ENCODE data around the gene ZNRF3.

DNA sequence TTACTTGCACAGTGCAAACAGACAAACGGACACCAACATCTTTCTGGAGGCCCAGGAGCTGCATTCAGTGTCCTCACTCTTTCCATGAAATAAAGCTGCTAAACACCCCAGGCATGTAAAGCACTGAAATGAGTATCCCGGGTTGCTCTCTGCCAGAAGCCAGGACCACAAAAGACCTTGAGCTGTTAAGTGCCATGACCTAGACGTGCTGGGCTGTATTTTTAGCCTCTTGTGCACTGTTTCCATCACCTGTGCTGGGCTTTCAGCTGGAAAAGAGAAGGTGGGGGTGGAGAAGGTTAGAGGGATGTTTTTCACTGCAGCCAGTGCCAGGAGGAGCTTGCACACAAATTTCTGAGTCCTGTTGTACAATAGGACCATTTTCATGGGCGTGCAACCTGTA is 186.1 kb downstream of the ZNRF3 start:
- TF ChIP-seq, protein P1, sequence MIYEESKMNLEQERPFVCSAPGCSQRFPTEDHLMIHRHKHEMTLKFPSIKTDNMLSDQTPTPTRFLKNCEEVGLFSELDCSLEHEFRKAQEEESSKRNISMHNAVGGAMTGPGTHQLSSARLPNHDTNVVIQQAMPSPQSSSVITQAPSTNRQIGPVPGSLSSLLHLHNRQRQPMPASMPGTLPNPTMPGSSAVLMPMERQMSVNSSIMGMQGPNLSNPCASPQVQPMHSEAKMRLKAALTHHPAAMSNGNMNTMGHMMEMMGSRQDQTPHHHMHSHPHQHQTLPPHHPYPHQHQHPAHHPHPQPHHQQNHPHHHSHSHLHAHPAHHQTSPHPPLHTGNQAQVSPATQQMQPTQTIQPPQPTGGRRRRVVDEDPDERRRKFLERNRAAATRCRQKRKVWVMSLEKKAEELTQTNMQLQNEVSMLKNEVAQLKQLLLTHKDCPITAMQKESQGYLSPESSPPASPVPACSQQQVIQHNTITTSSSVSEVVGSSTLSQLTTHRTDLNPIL (CRISPR knock-in tag; IDR thresholded peaks at IDR 0.05; ENCODE audit: low read depth): no peak
- TF ChIP-seq ZC3H10 (CRISPR knock-in tag; IDR thresholded peaks at IDR 0.05) (no peak), PPARA (CRISPR knock-in tag; IDR thresholded peaks at IDR 0.05; ENCODE audit: borderline replicate concordance) (no peak), CSDC2 (CRISPR knock-in tag; IDR thresholded peaks at IDR 0.05) (no peak), TOX (CRISPR knock-in tag; IDR thresholded peaks at IDR 0.05; ENCODE audit: borderline replicate concordance) (no peak), ZFP3 (CRISPR knock-in tag; IDR thresholded peaks at IDR 0.05) (no peak), ZFP30 (CRISPR knock-in tag; IDR thresholded peaks at IDR 0.05) (no peak), ESRRG (CRISPR knock-in tag; IDR thresholded peaks at IDR 0.05) (no peak)
- TF ChIP-seq, protein P2, sequence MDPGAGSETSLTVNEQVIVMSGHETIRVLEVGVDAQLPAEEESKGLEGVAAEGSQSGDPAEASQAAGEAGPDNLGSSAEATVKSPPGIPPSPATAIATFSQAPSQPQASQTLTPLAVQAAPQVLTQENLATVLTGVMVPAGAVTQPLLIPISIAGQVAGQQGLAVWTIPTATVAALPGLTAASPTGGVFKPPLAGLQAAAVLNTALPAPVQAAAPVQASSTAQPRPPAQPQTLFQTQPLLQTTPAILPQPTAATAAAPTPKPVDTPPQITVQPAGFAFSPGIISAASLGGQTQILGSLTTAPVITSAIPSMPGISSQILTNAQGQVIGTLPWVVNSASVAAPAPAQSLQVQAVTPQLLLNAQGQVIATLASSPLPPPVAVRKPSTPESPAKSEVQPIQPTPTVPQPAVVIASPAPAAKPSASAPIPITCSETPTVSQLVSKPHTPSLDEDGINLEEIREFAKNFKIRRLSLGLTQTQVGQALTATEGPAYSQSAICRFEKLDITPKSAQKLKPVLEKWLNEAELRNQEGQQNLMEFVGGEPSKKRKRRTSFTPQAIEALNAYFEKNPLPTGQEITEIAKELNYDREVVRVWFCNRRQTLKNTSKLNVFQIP (CRISPR knock-in tag; IDR thresholded peaks at IDR 0.05; ENCODE audit: borderline replicate concordance, low read depth): no peak

Measured in SK-N-SH treated with all-trans-retinoic acid at 6 μM for 48 hours (cell line).